Measurements from ENCODE around the gene LRRFIP2. TPM values are rescaled to one million over a fixed set of nuclear protein-coding genes. Genes with fewer than 3 reads are reported as not detected.

LRRFIP2 gene
- total and polyA plus RNA-seq, 2 donors (not counting 1 experiment from before 2014, with no cell fraction given) = 83.7 to 149 TPM

GRCh38 chr3:37037352-37037751 lies 137.0 kb downstream of the LRRFIP2 start:
- no peaks in the 10 kb centered on the region for H4K20me1 ChIP-seq (ENCODE audit: control insufficient read depth, extremely low read depth, insufficient read depth, low read length)
- no peak overlapping the region for H2AFZ ChIP-seq (ENCODE audit: low read length)
- no peak overlapping the region for H3K4me2 ChIP-seq (ENCODE audit: extremely low read depth, insufficient read depth, low read length)
- H3K79me2 ChIP-seq (ENCODE audit: control insufficient read depth, insufficient read depth, low read length) = no peaks in the 10 kb centered on the region
- H3K9ac ChIP-seq (ENCODE audit: insufficient read depth, low read length) = no peak overlapping the region
- no peak overlapping the region for H3K4me3 ChIP-seq (replicated peaks in 1 of 4; ENCODE audit: control extremely low read depth in 1 of 4, insufficient read depth in 1 of 4, low read depth in 3 of 4, low read length in 4 of 4)
- TF ChIP-seq CTCF (conservative IDR thresholded peaks at IDR 0.05 in 1 of 2, IDR thresholded peaks at IDR 0.05 in 1 of 2; ENCODE audit: low read depth in 1 of 2, low read length in 2 of 2) (no peak), EZH2 (IDR thresholded peaks at IDR 0.05; ENCODE audit: low read length, missing control alignments) (no peak)
- peaks cover 2% of the 10 kb centered on the region for H3K4me1 ChIP-seq (ENCODE audit: control insufficient read depth, extremely low read depth, insufficient read depth, low read length)
- peaks cover 6% of the 10 kb centered on the region for H3K36me3 ChIP-seq (ENCODE audit: control insufficient read depth, insufficient read depth, low read length)
- no peaks in the 10 kb centered on the region for H3K9me3 ChIP-seq (ENCODE audit: control insufficient read depth, insufficient read depth, low read depth, low read length)
- no peak overlapping the region for H3K27ac ChIP-seq (ENCODE audit: insufficient read depth, low read length)
- no peaks in the 10 kb centered on the region for H3K27me3 ChIP-seq (ENCODE audit: control insufficient read depth, insufficient read depth, low read length)
- no peak for DNase-seq (ENCODE audit: low read depth in 2 of 2)

GRCh38 chr3:37032961-37033360 lies 141.4 kb downstream of the LRRFIP2 start:
- no peak for TF ChIP-seq EZH2 (IDR thresholded peaks at IDR 0.05; ENCODE audit: low read length, missing control alignments)
- no peak for TF ChIP-seq CTCF (conservative IDR thresholded peaks at IDR 0.05 in 1 of 2, IDR thresholded peaks at IDR 0.05 in 1 of 2; ENCODE audit: low read depth in 1 of 2, low read length in 2 of 2)
- Histone ChIP-seq H3K79me2 (ENCODE audit: control insufficient read depth, insufficient read depth, low read length) (no peaks in the 10 kb centered on the region), H3K27ac (ENCODE audit: insufficient read depth, low read length) (no peak overlapping the region), H3K36me3 (ENCODE audit: control insufficient read depth, insufficient read depth, low read length) (peaks cover 5% of the 10 kb centered on the region), H3K4me2 (ENCODE audit: extremely low read depth, insufficient read depth, low read length) (no peak overlapping the region), H3K4me3 (replicated peaks in 1 of 4; ENCODE audit: control extremely low read depth in 1 of 4, insufficient read depth in 1 of 4, low read depth in 3 of 4, low read length in 4 of 4) (no peak overlapping the region), H3K9ac (ENCODE audit: insufficient read depth, low read length) (no peak overlapping the region), H3K27me3 (ENCODE audit: control insufficient read depth, insufficient read depth, low read length) (no peaks in the 10 kb centered on the region), H4K20me1 (ENCODE audit: control insufficient read depth, extremely low read depth, insufficient read depth, low read length) (no peaks in the 10 kb centered on the region), H2AFZ (ENCODE audit: low read length) (no peak overlapping the region), H3K4me1 (ENCODE audit: control insufficient read depth, extremely low read depth, insufficient read depth, low read length) (peaks cover 2% of the 10 kb centered on the region), H3K9me3 (ENCODE audit: control insufficient read depth, insufficient read depth, low read depth, low read length) (no peaks in the 10 kb centered on the region)
- DNase-seq (ENCODE audit: low read depth in 2 of 2) = peak in 1 of 2 donors; percentile 64

- DNase-seq (ENCODE audit: low read depth in 2 of 2) = peak in 1 of 2 donors; percentile 55
- no peak overlapping the region for H3K9ac ChIP-seq (ENCODE audit: insufficient read depth, low read length)
- no peak overlapping the region for H3K27ac ChIP-seq (ENCODE audit: insufficient read depth, low read length)
- no peak overlapping the region for H2AFZ ChIP-seq (ENCODE audit: low read length)
- H3K9me3 ChIP-seq (ENCODE audit: control insufficient read depth, insufficient read depth, low read depth, low read length) = no peaks in the 10 kb centered on the region
- H3K4me1 ChIP-seq (ENCODE audit: control insufficient read depth, extremely low read depth, insufficient read depth, low read length) = peaks cover 2% of the 10 kb centered on the region
- no peak overlapping the region for H3K4me2 ChIP-seq (ENCODE audit: extremely low read depth, insufficient read depth, low read length)
- H3K79me2 ChIP-seq (ENCODE audit: control insufficient read depth, insufficient read depth, low read length) = no peaks in the 10 kb centered on the region
- TF ChIP-seq EZH2 (IDR thresholded peaks at IDR 0.05; ENCODE audit: low read length, missing control alignments) (no peak), CTCF (conservative IDR thresholded peaks at IDR 0.05 in 1 of 2, IDR thresholded peaks at IDR 0.05 in 1 of 2; ENCODE audit: low read depth in 1 of 2, low read length in 2 of 2) (no peak)
- H3K27me3 ChIP-seq (ENCODE audit: control insufficient read depth, insufficient read depth, low read length) = no peaks in the 10 kb centered on the region
- H3K36me3 ChIP-seq (ENCODE audit: control insufficient read depth, insufficient read depth, low read length) = peaks cover 5% of the 10 kb centered on the region
- no peak overlapping the region for H3K4me3 ChIP-seq (replicated peaks in 1 of 4; ENCODE audit: control extremely low read depth in 1 of 4, insufficient read depth in 1 of 4, low read depth in 3 of 4, low read length in 4 of 4)
- H4K20me1 ChIP-seq (ENCODE audit: control insufficient read depth, extremely low read depth, insufficient read depth, low read length) = no peaks in the 10 kb centered on the region
Observed at GRCh38 chr3:37031096-37031682, 143.2 kb downstream of the LRRFIP2 start.

Measured in fibroblast of lung (primary cell).